Kidney epithelial cell (primary cell): ENCODE measurements around the gene THSD4. TPM values are rescaled to one million over a fixed set of nuclear protein-coding genes. Genes with fewer than 3 reads are reported as not detected.
"Not testable (repeated sequence)": the region's sequence is repeated elsewhere in the genome, so short reads cannot be mapped to it uniquely, and the experiment has no call there.

ENCODE experiments used
- DNase-seq: peaks from one replicate; pipeline ENCODE4 v3.0.0-alpha.2; 2010; ENCODE audit warnings: low read depth
- H3K27me3 ChIP-seq: 2 replicates; pipeline ENCODE4 v1.6.0; 2011; ENCODE audit warnings: low read length; ENCODE audit not compliant: control insufficient read depth, insufficient read depth
- H3K36me3 ChIP-seq: 2 replicates; pipeline ENCODE4 v1.5.1; 2011; ENCODE audit warnings: low read length; ENCODE audit not compliant: control insufficient read depth, insufficient read depth
- H3K4me3 ChIP-seq: 2 replicates; pipeline ENCODE4 v1.5.1; 2011; ENCODE audit warnings: low read depth, mild to moderate bottlenecking, control low read depth, low read length
- CTCF ChIP-seq: IDR thresholded peaks from 2 replicates; pipeline ENCODE4 v1.5.1; 2011; ENCODE audit warnings: mild to moderate bottlenecking, moderate library complexity, low read length, control low read depth, inconsistent platforms; ENCODE audit not compliant: insufficient read depth, poor library complexity, severe bottlenecking
- total RNA-seq: library from RNA; depleted of rRNA; stranded (reverse); fragments of >200 nt; gene quantifications from 2 replicates; pipeline ENCODE4 v1.2.3, GENCODE V29; 2015

THSD4 gene
- total RNA-seq, 1 donor from 2014 or later, result 17.7 TPM

GRCh38 chr15:71316911-71317310 lies 201.6 kb downstream of the THSD4 start:
- no peak for DNase-seq
- Histone ChIP-seq H3K36me3 (peaks cover 2% of the 10 kb centered on the region), H3K27me3 (no peaks in the 10 kb centered on the region), H3K4me3 (no peak overlapping the region)
- no peak for TF ChIP-seq CTCF

GRCh38 chr15:71319424-71319823 lies 204.2 kb downstream of the THSD4 start:
- not testable (repeated sequence) for H3K4me3 ChIP-seq, DNase-seq, H3K36me3 ChIP-seq, H3K27me3 ChIP-seq

GRCh38 chr15:71319935-71320334 lies 204.7 kb downstream of the THSD4 start:
- DNase-seq, result no peak
- no peak for TF ChIP-seq CTCF
- no peaks in the 10 kb centered on the region for H3K27me3 ChIP-seq
- peaks cover 2% of the 10 kb centered on the region for H3K36me3 ChIP-seq
- H3K4me3 ChIP-seq, result no peak overlapping the region

- Histone ChIP-seq H3K4me3 (no peak overlapping the region), H3K27me3 (no peaks in the 10 kb centered on the region), H3K36me3 (no peaks in the 10 kb centered on the region)
- DNase-seq, result no peak
- no peak for TF ChIP-seq CTCF
Observed at GRCh38 chr15:71323082-71323481, 207.8 kb downstream of the THSD4 start.

- H3K27me3 ChIP-seq, result no peaks in the 10 kb centered on the region
- TF ChIP-seq CTCF, result no peak
- H3K4me3 ChIP-seq, result no peak overlapping the region
- H3K36me3 ChIP-seq, result no peaks in the 10 kb centered on the region
- no peak for DNase-seq
Observed at GRCh38 chr15:71323584-71323983, 208.3 kb downstream of the THSD4 start.

- Histone ChIP-seq H3K36me3 (no peaks in the 10 kb centered on the region), H3K27me3 (no peaks in the 10 kb centered on the region), H3K4me3 (no peak overlapping the region)
- TF ChIP-seq CTCF, result no peak
- DNase-seq, result no peak
Observed at GRCh38 chr15:71325481-71325880, 210.2 kb downstream of the THSD4 start.
